Trophoblast cell (in vitro differentiated cells and primary cell): Measurements from ENCODE around the gene CERK.
A peak's percentile ranks its signal among the peaks of the same experiment; 100 is the strongest.

Experiments used
- DNase-seq, 2 donors: peaks; one replicate each; pipeline ENCODE4 v3.0.0-alpha.2; 2016
- H2AFZ ChIP-seq: 2 replicates; pipeline ENCODE4 v1.6.1; 2013; ENCODE audit warnings: low read length, moderate library complexity, mild to moderate bottlenecking; ENCODE audit not compliant: insufficient read depth, poor library complexity
- H2AK5ac ChIP-seq: 2 replicates; pipeline ENCODE4 v1.6.1; 2013; ENCODE audit warnings: mild to moderate bottlenecking, low read length
- H2BK120ac ChIP-seq: 2 replicates; pipeline ENCODE4 v1.6.1; 2013; ENCODE audit warnings: low read length, mild to moderate bottlenecking, moderate library complexity; ENCODE audit not compliant: insufficient read depth, poor library complexity
- H2BK12ac ChIP-seq: 2 replicates; pipeline ENCODE4 v1.6.1; 2013; ENCODE audit warnings: mild to moderate bottlenecking, low read length, moderate library complexity
- H2BK5ac ChIP-seq: 2 replicates; pipeline ENCODE4 v1.6.1; 2013; ENCODE audit warnings: low read length, low read depth, moderate library complexity, mild to moderate bottlenecking; ENCODE audit not compliant: poor library complexity
- H3K14ac ChIP-seq: 2 replicates; pipeline ENCODE4 v1.6.1; 2013; ENCODE audit warnings: mild to moderate bottlenecking, low read length
- H3K18ac ChIP-seq: 2 replicates; pipeline ENCODE4 v1.6.1; 2013; ENCODE audit warnings: mild to moderate bottlenecking, low read length
- H3K23ac ChIP-seq: 2 replicates; pipeline ENCODE4 v1.6.1; 2013; ENCODE audit warnings: low read length
- H3K27ac ChIP-seq: 2 replicates; pipeline ENCODE4 v1.5.1; 2013; ENCODE audit warnings: low read depth, mild to moderate bottlenecking, inconsistent platforms, low read length, moderate library complexity
- H3K27me3 ChIP-seq: 2 replicates; pipeline ENCODE4 v1.6.1; 2013; ENCODE audit warnings: inconsistent platforms, mild to moderate bottlenecking, low read length, moderate library complexity; ENCODE audit not compliant: insufficient read depth
- H3K36me3 ChIP-seq, 2 experiments: 1 replicate in 1 of 2; 2 replicates in 1 of 2; pipeline ENCODE4 v1.6.1; 2013; ENCODE audit warnings: low read length in 2 of 2, mild to moderate bottlenecking in 2 of 2, moderate library complexity in 1 of 2; ENCODE audit not compliant: insufficient read depth in 2 of 2, control insufficient read depth in 1 of 2
- H3K4ac ChIP-seq: 2 replicates; pipeline ENCODE4 v1.6.1; 2013; ENCODE audit warnings: low read depth, mild to moderate bottlenecking, low read length, moderate library complexity
- H3K4me1 ChIP-seq, 2 experiments: 1 replicate in 1 of 2; 2 replicates in 1 of 2; pipeline ENCODE4 v1.6.1; 2013; ENCODE audit warnings: low read length in 2 of 2, mild to moderate bottlenecking in 2 of 2, moderate library complexity in 1 of 2; ENCODE audit not compliant: insufficient read depth in 2 of 2, control insufficient read depth in 1 of 2
- H3K4me2 ChIP-seq: 2 replicates; pipeline ENCODE4 v1.6.1; 2013; ENCODE audit warnings: inconsistent platforms, mild to moderate bottlenecking, low read length, moderate library complexity
- H3K4me3 ChIP-seq: 2 replicates; pipeline ENCODE4 v1.5.1; 2013; ENCODE audit warnings: mild to moderate bottlenecking, low read depth, low read length, inconsistent platforms
- H3K79me1 ChIP-seq: one replicate; pipeline ENCODE4 v1.6.1; 2013; ENCODE audit warnings: low read length
- H3K79me2 ChIP-seq: 2 replicates; pipeline ENCODE4 v1.6.1; 2013; ENCODE audit warnings: low read length, mild to moderate bottlenecking; ENCODE audit not compliant: control insufficient read depth, insufficient read depth, poor library complexity
- H3K9ac ChIP-seq: 2 replicates; pipeline ENCODE4 v1.6.1; 2013; ENCODE audit warnings: mild to moderate bottlenecking, low read length
- H3K9me3 ChIP-seq: 2 replicates; pipeline ENCODE4 v1.6.1; 2013; ENCODE audit warnings: low read depth, mild to moderate bottlenecking, control low read depth, inconsistent platforms, low read length; ENCODE audit not compliant: insufficient read depth
- H4K12ac ChIP-seq: 2 replicates; pipeline ENCODE4 v1.6.1; 2013; ENCODE audit warnings: low read depth, mild to moderate bottlenecking, low read length, moderate library complexity
- H4K8ac ChIP-seq: 2 replicates; pipeline ENCODE4 v1.6.1; 2013; ENCODE audit warnings: low read depth, mild to moderate bottlenecking, low read length, moderate library complexity
- H4K91ac ChIP-seq: one replicate; pipeline ENCODE4 v1.6.1; 2013; ENCODE audit warnings: low read depth, mild to moderate bottlenecking, low read length, moderate library complexity
- WGBS: extraction: QIAGEN DNeasy Blood & Tissue Kit; methylation state at CpG from one replicate; pipeline ENCODE4 v1.1.7; 2013; ENCODE audit warnings: missing lambda C conversion rate; ENCODE audit not compliant: insufficient read length, insufficient coverage; ENCODE audit errors: extremely low coverage; 5-methylcytosine and 5-hydroxymethylcytosine counted together

The CERK gene

DNA sequence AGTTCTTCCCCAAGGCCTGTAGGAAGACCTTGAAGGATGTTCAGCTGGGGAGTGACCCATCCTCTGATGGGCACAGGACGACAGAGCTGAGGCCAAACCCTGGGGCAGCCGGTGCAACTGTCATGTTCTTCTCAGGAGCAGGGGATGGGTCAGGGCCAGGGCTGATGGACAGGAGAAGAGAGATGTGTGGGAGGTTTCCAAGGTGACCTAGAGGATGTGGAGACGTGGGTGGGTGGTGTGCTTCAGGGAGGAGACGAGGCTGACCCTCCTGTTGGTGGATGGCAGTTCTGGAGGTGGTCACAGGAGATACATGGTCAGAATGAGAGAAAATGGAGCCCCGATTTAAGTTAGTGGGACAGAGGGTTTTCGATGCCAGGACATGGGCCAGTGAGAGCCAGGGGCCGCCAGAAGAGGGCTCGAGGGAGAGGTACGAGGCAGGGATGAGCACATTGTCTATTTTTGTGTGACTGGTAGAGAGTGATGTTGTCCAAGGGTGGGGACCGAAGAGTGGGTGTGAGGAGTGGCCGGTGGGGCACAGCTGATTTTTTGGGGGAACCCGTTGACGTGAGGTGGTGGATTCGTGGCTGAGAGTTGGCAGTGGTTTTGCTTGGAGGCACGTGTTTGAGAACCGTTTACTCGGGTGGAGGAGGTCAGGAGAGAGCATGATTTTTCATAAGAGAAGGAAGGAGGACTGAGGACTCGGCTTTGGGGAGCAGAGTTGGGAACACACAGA lies 39.0 kb upstream of the CERK start:
- Histone ChIP-seq H3K27ac (no peak overlapping the region), H3K9me3 (no peaks in the 10 kb centered on the region), H3K23ac (no peak overlapping the region), H3K14ac (no peak overlapping the region), H3K79me1 (peaks cover 6% of the 10 kb centered on the region), H3K4me2 (no peak overlapping the region), H2BK12ac (no peak overlapping the region), H4K8ac (no peak overlapping the region), H2AK5ac (no peak overlapping the region), H3K4ac (peak overlapping the region; percentile 19), H3K4me3 (no peak overlapping the region), H3K4me1 (peaks cover 15 to 18% of the 10 kb centered on the region in 2 experiments), H3K79me2 (peaks cover 11% of the 10 kb centered on the region), H2BK5ac (no peak overlapping the region), H4K91ac (no peak overlapping the region), H3K27me3 (no peaks in the 10 kb centered on the region), H3K9ac (no peak overlapping the region), H3K36me3 (peaks cover 1 to 2% of the 10 kb centered on the region in 2 experiments), H4K12ac (no peak overlapping the region), H3K18ac (peak overlapping the region; percentile 10), H2AFZ (no peak overlapping the region), H2BK120ac (no peak overlapping the region)
- DNase-seq: no peak
- no CpG with 5 or more reads among the region's 18 CpGs for WGBS

DNA sequence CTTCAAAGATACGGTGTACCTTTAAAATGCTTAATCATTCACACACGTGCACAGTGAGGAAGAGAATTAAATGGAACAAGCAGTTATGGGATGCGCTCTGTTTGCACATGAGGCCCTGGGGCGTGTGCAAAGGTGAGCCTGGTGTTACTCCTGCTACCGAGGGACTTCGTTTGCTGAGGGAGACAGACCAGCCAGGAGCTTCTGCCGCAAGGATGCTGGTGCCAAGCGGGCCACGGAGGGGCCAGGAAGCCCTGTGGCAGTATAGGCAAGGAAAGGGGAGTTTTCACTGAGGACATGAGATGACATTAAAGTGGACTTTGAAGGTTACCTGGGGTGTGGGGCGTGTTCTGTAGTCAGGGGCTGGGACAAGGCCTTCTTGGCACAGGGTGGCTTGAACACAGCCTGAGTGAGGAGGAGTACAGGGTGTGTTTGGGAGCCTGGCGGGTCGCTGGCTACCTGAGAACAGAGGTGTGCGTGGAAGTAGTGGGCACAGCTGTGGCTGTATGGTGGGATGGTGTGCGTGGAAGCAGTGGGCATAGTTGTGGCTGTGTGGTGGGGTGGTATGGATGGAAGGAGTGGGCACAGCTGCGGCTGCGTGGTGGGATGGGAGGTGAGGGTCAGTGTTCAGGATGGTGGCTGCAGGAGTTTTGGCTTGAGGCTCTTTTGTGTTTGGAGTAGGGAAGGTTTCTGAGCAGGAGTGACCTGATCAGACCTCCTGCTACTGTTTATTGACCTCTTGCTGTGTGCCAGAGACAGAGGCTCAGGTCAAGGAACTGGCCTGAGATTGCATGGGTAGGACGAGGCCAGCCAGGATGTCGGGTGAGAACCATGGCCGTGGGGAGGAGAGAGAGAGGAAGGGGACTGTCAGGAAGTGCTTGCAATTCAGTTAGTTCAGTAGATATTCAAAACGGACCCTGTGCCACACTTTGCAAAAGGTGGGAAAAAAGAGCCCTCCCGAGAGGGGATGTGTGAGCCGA lies 38.1 kb upstream of the CERK start:
- no peak overlapping the region for H3K9ac ChIP-seq
- H3K79me1 ChIP-seq: peaks cover 6% of the 10 kb centered on the region
- H2AK5ac ChIP-seq: no peak overlapping the region
- no peak overlapping the region for H4K8ac ChIP-seq
- H3K79me2 ChIP-seq: peaks cover 11% of the 10 kb centered on the region
- DNase-seq: no peak
- no peak overlapping the region for H3K4me3 ChIP-seq
- H2AFZ ChIP-seq: no peak overlapping the region
- no peaks in the 10 kb centered on the region for H3K9me3 ChIP-seq
- no CpG with 5 or more reads among the region's 22 CpGs for WGBS
- no peaks in the 10 kb centered on the region for H3K27me3 ChIP-seq
- H3K4me2 ChIP-seq: no peak overlapping the region
- no peak overlapping the region for H4K91ac ChIP-seq
- H3K36me3 ChIP-seq: peaks cover 1 to 2% of the 10 kb centered on the region in 2 experiments
- H2BK5ac ChIP-seq: no peak overlapping the region
- H3K23ac ChIP-seq: no peak overlapping the region
- H3K4ac ChIP-seq: peak overlapping the region; percentile 19
- no peak overlapping the region for H4K12ac ChIP-seq
- no peak overlapping the region for H2BK12ac ChIP-seq
- peak overlapping the region; percentile 10 for H3K18ac ChIP-seq
- H3K14ac ChIP-seq: no peak overlapping the region
- H3K4me1 ChIP-seq: peaks cover 15 to 18% of the 10 kb centered on the region in 2 experiments
- H3K27ac ChIP-seq: no peak overlapping the region
- H2BK120ac ChIP-seq: no peak overlapping the region

DNA sequence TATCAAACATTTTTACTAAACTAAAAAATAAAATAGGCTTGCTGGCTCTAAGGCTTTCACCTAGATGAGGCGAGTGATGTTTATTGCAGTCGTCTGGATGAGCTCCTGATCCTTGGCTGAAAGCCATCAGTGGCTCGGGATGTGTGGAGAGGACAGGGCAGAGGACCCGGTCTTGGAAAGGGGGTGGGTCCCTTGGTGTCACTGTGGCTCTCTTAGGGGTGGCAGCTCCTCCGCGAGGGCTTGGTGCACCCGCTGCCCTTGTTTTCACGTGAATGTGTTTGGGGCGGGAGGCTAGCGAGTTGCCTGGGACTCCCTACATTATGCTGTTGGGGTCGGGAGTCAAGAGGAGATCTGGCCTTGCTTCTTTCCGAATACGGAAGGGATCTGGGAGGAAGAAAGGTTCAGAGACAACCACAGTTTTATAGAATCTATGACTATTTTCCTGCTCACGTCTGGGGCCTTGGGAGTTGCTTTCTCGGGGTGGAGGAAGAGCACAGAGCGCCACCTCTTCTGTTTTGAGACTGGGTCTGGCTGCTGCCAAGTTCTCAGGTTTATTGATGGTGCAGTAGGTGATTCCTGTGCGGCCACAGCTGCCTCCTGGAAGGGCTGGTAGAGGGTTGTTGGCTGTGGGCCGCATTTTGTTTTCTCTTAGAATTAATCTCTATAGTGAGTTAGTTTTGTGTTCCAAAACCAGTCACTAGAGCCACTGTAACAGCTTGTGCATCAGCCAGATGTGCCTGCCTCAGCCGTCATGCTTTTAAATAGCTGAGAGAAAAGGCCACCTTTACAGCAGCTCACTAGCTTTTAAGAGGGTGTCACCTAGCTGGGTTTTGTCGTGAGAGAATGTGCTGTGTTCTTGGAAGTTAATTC lies 37.2 kb upstream of the CERK start:
- no peak overlapping the region for H4K8ac ChIP-seq
- H2BK12ac ChIP-seq: peak overlapping the region; percentile 66
- H3K9ac ChIP-seq: no peak overlapping the region
- H4K91ac ChIP-seq: peak overlapping the region; percentile 16
- no peak for DNase-seq
- H3K23ac ChIP-seq: no peak overlapping the region
- H3K27ac ChIP-seq: peak overlapping the region; percentile 21
- H2AK5ac ChIP-seq: peak overlapping the region; percentile 8
- H3K18ac ChIP-seq: peak overlapping the region; percentile 10
- H3K4me2 ChIP-seq: no peak overlapping the region
- H3K79me1 ChIP-seq: peaks cover 6% of the 10 kb centered on the region
- no peak overlapping the region for H3K4me3 ChIP-seq
- no peaks in the 10 kb centered on the region for H3K9me3 ChIP-seq
- peaks cover 0 to 1% of the 10 kb centered on the region in 2 experiments for H3K36me3 ChIP-seq
- peaks cover 11% of the 10 kb centered on the region for H3K79me2 ChIP-seq
- H3K27me3 ChIP-seq: no peaks in the 10 kb centered on the region
- H4K12ac ChIP-seq: no peak overlapping the region
- peak overlapping the region; percentile 68 for H3K4ac ChIP-seq
- H2BK5ac ChIP-seq: no peak overlapping the region
- peaks cover 15 to 18% of the 10 kb centered on the region in 2 experiments for H3K4me1 ChIP-seq
- no CpG with 5 or more reads among the region's 20 CpGs for WGBS
- peak overlapping the region; percentile 27 for H3K14ac ChIP-seq
- H2AFZ ChIP-seq: no peak overlapping the region
- H2BK120ac ChIP-seq: no peak overlapping the region
